ENCODE results near the gene TSPAN14.
"Not testable (repeated sequence)": the region's sequence is repeated elsewhere in the genome, so short reads cannot be mapped to it uniquely, and the experiment has no call there.

TSPAN14 gene

DNA sequence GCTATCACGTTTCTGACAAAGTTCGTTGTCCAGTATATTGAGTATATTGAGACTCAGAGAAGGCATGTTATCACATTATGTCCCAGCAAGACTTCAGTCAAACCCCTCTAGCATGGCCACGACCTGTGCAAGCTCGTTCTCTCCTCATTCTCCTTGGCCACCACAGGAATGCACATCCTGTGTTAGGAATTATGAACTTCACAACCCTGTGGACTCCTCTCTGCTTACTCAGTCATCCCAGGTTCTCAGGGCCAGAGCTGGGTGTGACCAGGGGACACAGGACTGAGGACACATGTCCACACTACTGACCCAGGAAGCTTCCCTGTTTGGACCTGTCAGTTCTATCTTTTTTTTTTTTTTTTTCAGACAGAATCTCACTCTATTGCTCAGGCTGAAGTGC, 87.9 kb downstream of the TSPAN14 start:
- no peak for DNase-seq (ENCODE audit: low read depth)

DNA sequence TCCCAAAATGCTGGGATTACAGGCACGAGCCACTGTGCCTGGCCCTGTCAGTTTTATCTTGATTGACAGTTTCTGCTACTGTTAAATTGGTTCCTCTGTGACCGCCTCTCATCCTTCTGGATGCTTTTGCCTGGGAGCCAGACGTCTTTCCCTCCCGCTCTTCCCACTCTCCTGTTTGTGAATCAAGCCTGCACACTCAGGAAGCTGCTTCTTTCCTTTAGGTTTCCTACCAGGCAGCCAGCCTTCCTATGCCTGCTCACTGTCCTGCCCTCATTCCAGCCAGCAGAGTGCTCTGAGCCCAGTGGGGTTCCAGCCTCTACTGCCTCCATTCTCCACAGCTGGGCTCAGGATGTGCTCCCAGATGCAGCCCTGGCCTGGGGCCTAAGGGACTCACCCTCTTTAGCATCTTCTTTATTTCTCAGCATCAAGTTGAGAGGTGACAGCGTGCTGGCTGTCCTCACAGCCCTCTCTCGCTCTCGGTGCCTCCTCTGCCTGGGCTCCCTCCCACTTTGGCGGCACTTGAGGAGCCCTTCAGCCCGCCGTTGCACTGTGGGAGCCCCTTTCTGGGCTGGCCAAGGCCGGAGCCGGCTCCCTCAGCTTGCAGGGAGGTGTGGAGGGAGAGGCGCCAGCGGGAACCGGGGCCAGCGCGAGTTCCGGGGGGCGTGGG, 88.7 kb downstream of the TSPAN14 start:
- no peak for DNase-seq (ENCODE audit: low read depth)

DNA sequence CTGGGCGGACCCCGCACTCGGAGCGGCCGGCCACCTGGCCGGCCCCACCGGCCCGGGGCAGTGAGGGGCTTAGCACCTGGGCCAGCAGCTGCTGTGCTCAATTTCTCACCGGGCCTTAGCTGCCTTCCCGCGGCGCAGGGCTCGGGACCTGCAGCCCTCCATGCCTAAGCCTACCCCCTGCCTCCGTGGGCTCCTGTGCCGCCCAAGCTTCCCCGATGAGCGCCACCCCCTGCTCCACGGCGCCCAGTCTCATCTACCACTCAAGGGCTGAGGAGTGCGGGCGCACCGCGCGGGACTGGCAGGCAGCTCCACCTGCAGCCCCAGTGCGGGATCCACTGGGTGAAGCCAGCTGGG, 89.2 kb downstream of the TSPAN14 start:
- not testable (repeated sequence) for DNase-seq (ENCODE audit: low read depth)

DNA sequence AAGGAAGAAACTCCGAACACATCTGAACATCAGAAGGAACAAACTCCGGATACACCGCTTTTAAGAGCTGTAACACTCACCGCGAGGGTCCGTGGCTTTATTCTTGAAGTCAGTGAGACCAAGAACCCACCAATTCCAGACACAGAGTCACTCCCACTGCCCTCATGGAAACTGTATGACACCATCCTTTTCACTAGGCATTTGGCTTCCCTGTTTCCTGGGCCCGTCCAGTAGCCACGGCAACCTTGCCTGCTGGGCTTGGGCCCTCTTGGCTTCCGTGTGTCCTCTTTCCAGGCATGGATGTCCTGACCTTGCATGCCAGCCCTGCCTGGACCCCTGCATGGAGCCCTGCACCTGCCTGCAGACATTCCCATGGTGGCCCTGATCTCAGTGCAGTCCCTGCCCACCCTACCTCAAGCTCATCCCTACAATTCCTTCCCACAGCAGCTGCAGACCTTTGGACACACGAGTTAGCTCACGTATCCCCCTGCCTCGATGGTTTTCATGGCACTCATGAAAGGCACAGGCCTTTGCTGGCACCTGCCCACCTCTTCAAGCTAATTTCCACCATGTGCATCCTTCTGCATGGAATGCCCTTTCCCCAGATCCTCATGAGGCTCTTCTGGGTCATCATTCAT, 90.3 kb downstream of the TSPAN14 start:
- no peak for DNase-seq (ENCODE audit: low read depth)

DNA sequence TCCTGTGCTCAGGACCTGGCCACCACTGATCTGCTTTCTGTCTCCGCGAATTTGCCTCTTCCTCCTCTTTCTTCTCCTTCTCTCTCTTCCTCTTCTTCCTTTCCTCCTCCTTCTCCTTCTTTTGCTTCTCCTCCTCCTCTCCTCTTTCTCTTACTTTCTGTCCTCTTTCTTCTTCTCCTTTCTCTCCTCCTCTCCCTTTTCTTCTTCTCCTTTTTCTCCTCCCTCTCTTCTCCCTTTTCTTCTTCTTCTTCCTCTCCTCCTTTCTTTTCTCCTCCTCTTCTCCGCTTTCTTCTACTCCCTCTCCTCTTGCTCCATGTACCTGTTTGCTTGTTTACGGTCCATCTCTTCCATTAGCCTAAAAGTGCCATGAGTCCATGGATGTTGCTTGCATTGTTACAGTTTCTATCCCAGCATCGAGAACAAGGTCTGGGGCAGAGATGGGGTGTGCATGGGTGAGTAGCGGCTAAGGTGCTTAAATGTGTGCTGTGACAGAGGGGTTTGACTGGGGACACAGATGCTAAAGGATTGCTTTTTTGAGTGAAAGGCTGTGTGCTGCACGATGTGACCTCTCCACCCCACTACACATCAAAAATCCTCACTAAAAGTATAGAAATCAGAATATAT, 91.3 kb downstream of the TSPAN14 start:
- no peak for DNase-seq (ENCODE audit: low read depth)

DNA sequence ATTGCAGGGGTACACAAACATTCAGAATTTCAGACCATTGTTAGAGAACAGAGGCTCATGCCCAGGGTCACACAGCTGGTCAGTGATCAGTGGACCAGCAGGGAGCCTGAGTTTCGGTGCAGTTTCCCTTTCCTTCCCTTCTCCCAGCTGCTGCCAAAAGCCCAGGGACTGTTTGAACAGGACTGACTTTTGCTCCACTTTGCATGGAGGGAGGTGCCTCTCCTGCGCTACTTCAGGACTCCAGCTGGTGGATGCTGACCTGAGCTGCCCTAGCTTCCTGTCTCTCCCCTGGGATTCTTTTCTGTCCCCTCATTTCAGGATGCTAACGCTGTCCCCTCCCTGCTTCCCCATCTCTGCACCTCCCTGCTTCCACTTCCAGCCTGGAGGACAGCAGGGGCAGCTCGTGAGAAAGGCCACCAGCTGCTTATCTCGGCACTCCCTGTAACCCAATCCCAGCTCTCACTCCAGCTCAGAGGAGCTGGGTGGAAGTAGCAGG, 98.1 kb downstream of the TSPAN14 start:
- no peak for DNase-seq (ENCODE audit: low read depth)

DNA sequence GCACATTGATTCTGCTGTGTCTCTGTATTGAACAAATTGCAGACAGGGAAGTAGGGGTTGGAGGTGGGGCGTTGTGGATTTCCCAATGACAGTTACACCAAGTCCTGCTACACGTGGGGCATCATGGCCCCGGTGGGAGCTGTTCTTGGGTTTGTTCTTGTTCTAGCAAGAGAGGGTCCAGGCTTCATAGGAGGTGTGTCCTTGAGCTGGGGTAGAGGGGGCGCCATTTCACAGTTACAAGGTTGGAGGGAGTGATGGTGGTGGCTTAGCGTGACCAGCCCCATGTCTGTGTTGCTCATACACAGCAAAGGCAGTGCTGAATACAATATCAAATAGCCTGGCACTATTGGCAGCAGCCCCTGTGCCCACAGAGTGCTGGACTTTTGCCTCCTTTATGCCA, 99.3 kb downstream of the TSPAN14 start:
- no peak for DNase-seq (ENCODE audit: low read depth)

DNA sequence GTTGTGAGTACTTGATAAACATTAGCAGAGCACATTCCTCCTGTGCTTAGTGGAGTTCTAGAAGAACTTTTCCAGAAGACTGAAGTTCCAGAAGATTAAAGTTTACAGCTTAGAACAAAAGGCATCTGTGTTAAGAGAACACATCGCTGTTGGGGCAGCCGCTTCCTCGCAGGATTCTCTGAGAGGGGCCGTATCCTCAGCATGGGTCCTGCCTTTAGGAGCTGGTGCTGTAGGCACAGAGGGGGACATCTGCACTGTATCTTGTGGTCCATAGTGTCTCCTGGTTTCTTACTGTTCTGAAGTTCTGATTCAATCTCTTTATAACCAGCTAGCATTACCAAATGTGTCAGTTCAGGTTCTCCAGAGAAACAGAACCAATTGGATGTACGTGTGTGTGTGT, 99.9 kb downstream of the TSPAN14 start:
- DNase-seq (ENCODE audit: low read depth) = no peak

DNA sequence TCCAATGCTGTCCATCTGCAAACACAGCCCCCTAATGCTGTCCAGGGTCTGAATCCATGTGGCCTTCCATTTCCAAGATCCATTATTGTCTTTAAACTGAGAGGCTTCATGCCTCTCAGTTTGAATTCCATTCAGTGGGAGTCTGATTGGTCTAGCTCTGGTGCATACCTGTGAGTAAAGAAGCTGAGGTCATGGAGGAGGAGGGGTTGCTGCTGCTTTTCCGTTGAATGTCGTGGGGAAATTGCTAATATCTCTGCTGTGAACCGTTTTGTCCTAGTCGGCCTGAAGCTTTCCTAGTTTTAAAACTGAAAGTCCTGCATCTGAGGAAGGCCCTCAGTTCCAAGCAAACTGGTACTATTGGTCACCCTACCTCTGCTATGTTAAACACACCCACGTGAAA, 101.3 kb downstream of the TSPAN14 start:
- DNase-seq (ENCODE audit: low read depth) = no peak

DNA sequence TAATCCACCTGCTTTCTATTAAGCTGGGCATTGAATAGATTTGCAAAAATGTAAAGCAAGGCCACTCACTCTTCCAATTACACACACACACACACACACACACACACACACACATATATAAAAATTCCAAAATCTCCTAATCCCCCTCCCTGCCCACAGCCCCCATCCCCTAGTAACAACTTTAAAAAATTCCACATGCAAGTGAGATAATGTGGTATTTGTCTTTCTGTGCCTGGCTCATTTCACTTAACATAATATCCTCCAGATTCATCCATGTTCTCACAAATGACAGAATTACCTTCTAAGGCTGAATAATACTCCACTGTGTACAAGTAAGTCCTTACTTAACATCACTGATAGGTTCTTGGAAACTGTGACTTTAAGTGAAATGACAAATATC, 107.8 kb downstream of the TSPAN14 start:
- no peak for DNase-seq (ENCODE audit: low read depth)

DNA sequence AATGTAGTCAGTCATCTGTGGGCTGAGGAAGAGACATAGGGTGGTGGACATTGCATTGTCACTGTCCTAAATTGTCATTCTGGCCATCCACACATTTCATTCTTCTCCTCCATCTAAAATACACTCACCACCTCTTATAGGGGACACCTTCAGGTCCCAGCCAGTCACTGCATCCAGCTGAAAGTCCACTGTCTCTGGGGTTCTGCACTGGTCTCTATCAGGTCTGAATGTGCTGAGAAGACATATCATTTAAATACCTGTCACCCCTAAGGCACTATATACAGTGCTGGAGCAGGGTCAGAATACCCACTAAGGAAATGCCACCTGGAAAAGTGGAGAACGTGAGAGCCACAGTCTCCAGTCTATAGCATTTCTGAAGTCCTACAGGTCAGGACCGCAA, 113.2 kb downstream of the TSPAN14 start:
- no peak for DNase-seq (ENCODE audit: low read depth)

DNA sequence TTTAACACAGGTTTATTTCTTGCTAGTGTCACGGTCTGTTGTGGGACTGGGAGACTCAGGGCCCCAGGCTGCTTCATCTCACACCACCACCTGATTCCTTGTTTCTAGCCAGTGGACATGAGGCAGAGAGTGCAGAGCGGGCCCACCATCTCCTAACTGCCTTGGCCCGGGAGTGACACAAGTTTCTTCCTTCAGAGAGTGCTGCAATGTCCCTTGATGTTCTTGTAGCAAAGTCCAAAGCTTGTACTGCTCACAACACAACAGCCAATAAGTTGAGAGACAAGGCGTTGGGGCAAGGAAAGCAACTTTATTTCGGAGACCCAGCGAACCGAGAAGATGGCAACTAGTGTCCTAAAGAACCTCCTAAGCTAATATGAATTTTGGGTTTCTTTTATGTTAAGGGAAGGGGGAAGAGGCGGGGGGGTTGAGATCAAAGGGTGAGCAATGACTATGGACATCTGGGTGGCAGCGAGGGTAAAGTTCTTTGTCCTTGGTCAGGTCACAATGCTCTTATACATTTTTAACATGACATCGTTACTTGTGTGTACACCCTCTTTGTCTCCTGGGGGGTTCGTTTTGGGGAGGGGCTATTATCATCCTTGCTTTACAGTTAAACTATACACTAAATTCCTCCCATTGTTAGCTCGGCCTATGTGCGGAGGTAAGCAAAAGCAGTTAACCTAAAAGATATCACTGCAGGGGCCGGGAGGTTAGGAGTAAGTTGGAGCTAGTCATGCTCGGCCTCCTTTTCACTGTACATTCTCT, 115.2 kb downstream of the TSPAN14 start:
- no peak for DNase-seq (ENCODE audit: low read depth)

DNA sequence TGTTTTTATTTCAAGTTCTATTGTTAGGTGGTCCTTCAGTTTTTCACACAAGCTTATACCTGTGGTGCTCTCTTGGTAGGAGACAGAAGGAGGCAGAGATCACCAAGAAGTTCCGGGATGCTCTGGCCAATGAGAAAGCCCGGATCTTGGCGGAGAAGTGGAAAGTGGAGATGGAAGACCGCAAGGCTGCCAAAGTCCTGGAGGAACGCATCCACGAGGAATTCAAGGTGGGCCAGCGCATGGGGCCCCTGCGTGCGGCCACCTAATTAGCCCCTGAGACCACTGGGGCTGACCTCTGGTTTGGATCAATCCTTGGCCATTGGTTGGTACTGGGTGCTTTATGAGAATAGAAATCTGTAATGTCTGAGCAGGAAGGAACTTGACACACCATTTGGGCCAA, 117.2 kb downstream of the TSPAN14 start:
- DNase-seq (ENCODE audit: low read depth) = no peak

DNA sequence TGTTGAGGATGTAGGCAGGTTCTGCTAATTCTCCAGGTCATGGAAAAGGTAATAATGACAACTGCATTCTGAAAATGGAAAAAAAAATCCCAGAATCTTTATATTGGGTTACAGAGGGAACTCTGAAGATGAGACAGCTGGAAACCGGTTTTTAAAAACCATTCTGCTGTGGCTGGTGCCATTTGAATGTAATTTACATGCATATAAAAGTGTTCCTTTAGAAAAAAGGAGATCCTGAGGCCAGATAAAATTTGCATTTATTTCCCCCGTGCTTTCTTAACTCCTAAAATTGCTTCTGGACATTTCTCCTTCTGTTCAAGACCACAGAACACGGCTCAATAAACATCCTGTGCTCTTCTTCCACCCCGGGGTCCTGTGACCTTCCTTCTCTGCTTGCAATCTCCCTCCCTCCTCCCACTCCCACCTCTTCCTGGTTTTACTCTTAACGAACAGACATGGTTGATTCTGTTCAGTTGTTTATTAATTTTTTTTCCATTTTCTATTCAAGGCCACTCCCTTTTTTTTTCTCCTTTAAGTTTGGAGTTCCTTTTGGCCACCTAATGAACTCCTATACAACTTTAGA, 125.2 kb downstream of the TSPAN14 start:
- no peak for DNase-seq (ENCODE audit: low read depth)

DNA sequence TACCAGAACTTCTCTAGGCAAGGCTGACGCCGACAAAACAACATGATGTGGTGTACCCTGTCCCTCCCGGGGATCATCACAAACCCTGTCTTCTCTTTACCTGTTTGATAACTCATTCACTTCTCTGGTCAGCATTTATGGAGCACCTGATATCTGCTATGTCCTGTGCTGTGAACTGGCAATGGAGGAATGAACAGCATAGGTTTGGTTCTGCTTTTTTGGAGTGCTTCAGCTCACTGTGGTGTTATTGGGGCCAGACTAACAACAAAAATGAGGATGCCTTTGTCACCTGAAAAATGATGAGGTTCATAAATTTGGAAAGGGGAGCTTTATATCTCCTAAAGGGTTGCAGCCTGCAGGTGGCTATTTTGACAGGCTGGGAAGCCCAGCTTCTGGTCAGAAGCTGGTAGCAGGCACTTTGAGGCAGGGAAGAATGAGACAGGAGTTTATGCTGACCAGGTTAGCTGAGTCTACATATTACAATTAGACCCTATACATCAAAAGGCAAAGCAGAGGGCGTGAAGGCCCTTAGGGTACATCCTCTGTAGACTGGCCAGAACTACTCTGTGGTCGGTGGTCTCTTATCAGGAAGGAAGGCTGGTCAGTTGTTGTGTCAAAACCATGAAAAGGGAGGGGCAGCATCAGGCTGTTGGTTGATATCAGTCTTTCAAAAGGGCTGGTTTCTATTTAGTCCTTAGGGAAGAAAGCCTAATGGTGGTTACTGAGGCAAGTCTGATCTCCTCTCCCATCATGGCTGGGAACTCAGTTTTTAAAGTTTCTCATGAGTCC, 125.9 kb downstream of the TSPAN14 start:
- no peak for DNase-seq (ENCODE audit: low read depth)

DNA sequence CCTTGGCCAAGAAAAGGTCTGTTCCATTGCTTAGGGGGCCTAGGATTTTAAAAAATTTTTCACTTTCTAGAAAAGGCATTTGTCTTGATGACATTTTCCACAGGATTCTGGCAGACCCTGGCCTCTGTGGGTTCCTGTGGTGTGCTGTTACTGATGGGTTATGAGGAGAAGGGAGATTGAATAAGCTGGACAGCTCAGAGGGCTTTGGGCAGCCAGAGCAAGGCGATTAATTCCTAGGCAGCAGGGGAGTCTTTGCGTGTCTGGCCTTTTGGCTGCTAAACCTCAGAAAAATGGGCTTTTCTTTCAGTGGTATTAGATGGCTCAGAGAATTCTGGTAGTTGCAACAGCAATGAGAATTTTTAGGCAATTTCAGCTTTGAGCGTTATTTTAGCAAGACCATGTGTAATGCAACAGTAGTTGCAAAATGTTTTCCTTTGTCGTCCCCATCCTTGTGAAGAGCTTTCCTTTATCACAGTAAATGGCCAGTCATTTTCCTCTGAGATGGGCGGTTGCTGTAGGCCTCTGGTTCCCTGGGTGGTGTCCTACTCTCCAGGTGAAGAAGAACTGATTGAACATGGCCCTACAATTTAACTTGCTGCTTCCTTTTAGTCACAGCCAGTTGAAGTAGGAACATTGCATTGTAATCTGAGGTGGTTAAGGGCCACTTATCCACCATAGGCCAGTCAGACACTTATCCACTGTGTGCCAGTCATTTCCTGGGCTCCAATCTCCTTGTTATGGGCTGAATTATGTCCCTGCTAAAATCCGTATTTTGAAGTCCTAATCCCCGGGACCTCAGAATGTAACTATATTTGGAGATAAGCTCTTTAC, 126.7 kb downstream of the TSPAN14 start:
- DNase-seq (ENCODE audit: low read depth) = no peak

DNA sequence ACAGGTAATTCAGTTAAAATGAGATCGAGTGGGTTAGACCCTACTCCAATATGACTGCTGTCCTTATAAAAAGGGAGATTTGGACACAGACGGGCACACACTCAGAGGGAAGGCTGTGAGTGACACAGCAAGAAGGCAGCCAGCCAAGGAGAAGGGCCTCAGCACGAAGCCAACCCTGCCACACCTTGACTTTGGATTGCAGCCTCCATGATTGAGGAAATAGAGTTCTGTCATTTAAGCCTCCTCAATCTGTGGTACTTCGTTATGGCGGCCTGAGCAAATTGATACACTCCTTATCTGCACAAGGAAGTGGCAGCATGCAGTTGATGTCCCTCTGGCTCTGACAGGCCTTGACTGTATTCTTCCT, 127.3 kb downstream of the TSPAN14 start:
- DNase-seq (ENCODE audit: low read depth) = no peak

DNA sequence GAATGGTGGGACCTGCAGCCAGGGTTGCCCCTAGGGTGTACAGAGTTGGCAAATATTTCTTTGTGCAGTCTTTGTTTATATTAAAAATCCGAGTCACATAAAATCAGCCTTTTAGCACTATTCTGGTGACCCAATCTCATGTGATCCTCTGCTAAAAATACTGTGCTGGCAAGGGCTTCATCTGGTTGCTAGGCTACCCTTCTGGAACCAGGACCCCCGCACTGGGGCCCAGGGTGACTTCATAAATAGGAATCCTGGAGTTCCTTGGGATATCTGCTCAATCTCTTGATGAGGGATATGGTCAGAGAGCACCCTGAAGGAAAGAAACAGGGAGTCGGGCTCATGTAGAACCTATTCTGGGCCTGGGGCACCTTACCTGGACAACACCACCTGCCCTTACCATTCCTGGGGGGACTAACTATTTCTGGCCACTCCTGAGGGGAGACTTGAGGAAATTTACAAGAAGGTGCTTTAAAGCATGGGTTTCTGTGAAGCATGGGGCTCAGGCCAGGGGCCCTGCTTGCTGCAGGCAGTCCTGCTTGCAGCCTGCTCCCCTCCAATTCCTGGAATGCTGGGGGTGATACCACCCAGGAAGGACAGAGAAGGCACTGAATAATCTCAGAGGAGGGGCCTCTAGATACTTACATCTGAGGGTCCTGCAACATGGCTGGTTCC, 128.3 kb downstream of the TSPAN14 start:
- no peak for DNase-seq (ENCODE audit: low read depth)

Data from fibroblast of gingiva (primary cell).